Measurements from ENCODE around the gene NOL6.
A peak's percentile ranks its signal among the peaks of the same experiment; 100 is the strongest.
"Not testable (repeated sequence)": the region's sequence is repeated elsewhere in the genome, so short reads cannot be mapped to it uniquely, and the experiment has no call there.

The NOL6 gene, protein sequence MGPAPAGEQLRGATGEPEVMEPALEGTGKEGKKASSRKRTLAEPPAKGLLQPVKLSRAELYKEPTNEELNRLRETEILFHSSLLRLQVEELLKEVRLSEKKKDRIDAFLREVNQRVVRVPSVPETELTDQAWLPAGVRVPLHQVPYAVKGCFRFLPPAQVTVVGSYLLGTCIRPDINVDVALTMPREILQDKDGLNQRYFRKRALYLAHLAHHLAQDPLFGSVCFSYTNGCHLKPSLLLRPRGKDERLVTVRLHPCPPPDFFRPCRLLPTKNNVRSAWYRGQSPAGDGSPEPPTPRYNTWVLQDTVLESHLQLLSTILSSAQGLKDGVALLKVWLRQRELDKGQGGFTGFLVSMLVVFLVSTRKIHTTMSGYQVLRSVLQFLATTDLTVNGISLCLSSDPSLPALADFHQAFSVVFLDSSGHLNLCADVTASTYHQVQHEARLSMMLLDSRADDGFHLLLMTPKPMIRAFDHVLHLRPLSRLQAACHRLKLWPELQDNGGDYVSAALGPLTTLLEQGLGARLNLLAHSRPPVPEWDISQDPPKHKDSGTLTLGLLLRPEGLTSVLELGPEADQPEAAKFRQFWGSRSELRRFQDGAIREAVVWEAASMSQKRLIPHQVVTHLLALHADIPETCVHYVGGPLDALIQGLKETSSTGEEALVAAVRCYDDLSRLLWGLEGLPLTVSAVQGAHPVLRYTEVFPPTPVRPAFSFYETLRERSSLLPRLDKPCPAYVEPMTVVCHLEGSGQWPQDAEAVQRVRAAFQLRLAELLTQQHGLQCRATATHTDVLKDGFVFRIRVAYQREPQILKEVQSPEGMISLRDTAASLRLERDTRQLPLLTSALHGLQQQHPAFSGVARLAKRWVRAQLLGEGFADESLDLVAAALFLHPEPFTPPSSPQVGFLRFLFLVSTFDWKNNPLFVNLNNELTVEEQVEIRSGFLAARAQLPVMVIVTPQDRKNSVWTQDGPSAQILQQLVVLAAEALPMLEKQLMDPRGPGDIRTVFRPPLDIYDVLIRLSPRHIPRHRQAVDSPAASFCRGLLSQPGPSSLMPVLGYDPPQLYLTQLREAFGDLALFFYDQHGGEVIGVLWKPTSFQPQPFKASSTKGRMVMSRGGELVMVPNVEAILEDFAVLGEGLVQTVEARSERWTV

GRCh38 chr9:33473643-33474352 lies at the start of gene NOL6:
TSS of gene NOL6 (minus strand) at chr9:33473924. CDS start at chr9:33473842, 82 bp downstream.
- peak; percentile 100 for DNase-seq

GRCh38 chr9:33521861-33522260 lies 48.1 kb upstream of the NOL6 start:
- DNase-seq = not testable (repeated sequence)

- not testable (repeated sequence) for DNase-seq
Observed at GRCh38 chr9:33517934-33518577, 44.3 kb upstream of the NOL6 start.

DNA sequence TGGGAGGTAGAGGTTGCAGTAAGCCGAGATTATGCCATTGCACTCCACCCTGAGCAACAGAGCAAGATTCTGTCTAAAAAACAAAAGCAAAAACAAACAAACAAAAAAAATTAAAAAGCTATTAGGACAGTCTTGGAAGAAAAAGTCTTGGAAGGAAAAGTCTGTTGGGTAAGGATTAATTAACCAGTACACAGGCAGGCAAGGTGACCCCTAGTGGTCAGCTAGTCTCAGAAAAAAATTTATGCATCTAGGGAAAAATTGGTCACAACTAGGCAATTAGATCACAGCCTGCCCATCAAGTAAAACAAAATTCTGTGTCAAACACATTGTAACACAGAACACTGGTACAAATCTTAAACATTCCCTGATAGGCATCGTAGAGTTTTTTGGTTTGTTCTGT lies 43.6 kb upstream of the NOL6 start:
- DNase-seq = peak; percentile 25 to 55

- not testable (repeated sequence) for DNase-seq
Observed at GRCh38 chr9:33516397-33516796, 42.7 kb upstream of the NOL6 start.

DNA sequence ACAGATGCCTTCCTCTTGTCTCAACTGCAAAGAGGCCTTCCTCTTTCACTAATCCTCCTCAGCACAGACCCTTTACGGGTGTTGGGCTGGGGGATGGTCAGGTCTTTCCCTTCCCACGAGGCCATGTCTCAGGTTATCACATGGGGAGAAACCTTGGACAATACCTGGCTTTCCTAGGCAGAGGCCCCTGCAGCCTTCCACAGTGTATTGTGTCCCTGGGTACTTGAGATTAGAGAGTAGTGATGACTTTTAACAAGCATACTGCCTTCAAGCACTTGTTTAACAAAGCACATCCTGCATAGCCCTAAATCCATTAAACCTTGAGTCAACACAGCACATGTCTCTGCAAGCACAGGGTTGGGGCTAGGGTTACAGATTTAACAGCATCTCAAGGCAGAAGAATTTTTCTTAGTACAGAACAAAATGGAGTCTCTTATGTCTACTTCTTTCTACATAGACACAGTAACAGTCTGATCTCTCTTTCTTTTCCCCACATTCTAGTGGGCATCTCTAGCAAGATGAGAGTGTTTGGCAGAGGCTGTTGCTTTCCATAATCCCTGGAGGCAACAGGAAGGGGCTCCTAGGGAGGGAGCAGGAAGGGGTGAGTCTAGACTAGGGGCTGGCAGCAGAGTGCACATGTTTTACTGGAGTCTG lies 41.7 kb upstream of the NOL6 start:
- DNase-seq = not testable (repeated sequence)

DNA sequence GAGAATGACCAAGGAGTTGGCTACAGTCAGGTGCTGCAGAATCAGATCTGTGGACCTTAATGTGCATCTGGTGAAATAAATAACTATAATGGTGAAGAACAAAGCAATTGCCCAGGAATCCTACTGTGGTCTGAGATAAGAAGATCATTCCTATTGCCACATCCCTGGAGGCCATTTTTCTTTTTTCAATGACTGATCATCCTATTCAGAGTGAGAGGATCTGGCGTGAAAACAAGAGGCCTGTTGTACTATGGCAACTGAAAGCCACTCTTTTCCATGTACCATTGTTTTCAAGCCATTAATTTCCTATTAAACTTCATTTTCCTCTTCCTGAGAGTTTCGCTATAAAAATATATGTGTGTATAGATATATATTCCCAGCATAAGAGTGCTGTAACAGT lies 38.8 kb upstream of the NOL6 start:
- DNase-seq = not testable (repeated sequence)

- not testable (repeated sequence) for DNase-seq
Observed at GRCh38 chr9:33511184-33511517, 37.4 kb upstream of the NOL6 start.

GRCh38 chr9:33510262-33511183 lies 36.8 kb upstream of the NOL6 start:
- DNase-seq = peak; percentile 50 to 58

- DNase-seq = peak; percentile 28 to 61
Observed at GRCh38 chr9:33506626-33507370, 33.1 kb upstream of the NOL6 start.

DNA sequence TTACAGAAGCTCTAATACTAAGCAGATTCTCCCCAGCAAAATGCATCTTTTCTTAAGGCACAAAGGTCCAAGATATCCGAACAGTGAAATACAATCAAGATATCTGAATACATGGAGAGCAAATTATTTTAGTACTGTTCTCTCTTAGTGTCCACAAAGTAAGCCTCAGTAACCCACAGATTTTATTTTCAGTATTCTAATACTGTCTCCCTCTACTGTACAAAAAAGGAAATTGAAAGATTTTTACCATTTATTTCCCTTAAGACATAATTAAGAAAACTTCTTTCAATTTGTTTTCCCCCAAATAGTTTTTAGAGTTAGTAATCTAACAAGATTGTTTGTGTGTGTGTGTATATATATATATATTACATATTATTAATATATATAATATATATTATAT lies 24.7 kb upstream of the NOL6 start:
- DNase-seq = peak; percentile 2 to 40

- not testable (repeated sequence) for DNase-seq
Observed at GRCh38 chr9:33493819-33494218, 20.1 kb upstream of the NOL6 start.

DNA sequence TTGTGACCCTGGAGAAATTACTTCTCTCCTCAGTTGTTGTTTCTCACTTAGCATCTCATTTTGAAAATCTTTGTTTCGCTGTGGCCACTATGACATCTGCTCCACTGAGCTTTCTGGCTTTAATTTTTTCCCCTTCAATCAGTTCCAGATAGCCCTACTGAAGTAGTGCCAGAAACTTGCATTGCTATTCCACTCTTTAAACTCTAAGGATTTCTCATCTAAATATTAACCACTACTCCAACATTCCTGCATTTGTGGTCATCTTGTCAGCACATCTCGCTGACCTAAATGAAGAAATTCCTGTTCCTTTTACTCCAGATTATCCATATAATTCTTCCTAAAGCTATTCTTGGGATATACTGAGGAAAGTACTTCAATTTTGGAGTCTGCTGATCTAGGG lies 15.3 kb upstream of the NOL6 start:
- DNase-seq = no peak

- DNase-seq = not testable (repeated sequence)
Observed at GRCh38 chr9:33485312-33485711, 11.6 kb upstream of the NOL6 start.

GRCh38 chr9:33480976-33481375 lies 7.3 kb upstream of the NOL6 start:
- no peak for DNase-seq

DNA sequence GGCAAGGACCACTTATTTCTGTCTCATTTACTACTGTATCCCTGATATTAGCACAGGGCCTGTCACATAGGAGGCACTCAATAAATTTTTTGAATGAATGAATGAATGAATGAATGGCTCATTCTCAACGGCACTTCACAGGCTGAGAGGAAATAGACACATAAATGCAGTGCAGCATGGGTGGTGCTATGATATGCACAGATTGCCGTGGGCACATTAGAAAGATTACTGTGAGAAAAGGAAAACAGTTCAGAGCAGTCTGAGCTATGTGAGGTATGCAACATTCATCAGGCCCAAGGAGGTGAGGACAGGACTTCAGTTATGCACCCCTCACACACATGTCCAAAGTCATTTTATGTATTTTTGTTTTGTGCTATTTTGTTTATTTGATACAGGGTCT lies 6.4 kb upstream of the NOL6 start:
- DNase-seq = no peak

- DNase-seq = no peak
Observed at GRCh38 chr9:33476503-33476902, 2.8 kb upstream of the NOL6 start.

DNA sequence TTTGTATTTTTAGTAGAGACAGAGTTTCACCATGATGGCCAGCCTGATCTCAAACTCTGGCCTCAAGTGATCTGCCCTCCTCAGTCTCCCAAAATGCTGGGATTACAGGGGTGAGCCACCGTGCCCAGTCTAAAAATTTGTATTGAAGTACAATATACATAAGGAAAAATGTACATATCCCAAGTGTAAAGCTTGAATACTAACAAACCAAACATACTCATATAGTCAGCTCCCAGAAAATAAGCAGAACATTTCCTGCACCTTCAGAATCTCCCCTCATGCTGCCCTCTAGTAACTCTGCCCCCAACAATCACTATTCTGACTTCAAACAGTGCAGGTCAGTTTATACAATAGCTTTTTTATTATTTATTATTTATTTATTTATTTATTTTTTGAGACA lies 1.6 kb upstream of the NOL6 start:
- no peak for DNase-seq

- DNase-seq = peak; percentile 17 to 25
Observed at GRCh38 chr9:33472881-33473615, 676 bp downstream of the NOL6 start.
